Endodermal cell (in vitro differentiated cells): ENCODE results near the gene MFAP1. TPM values are rescaled to one million over a fixed set of nuclear protein-coding genes. Genes with fewer than 3 reads are reported as not detected.

Source experiments
- DNase-seq: peaks from one replicate; pipeline ENCODE4 v3.0.0-alpha.2; 2017
- H3K27ac ChIP-seq: 2 replicates; pipeline ENCODE4 v1.5.1; 2013; ENCODE audit warnings: mild to moderate bottlenecking, low read depth, low read length, moderate library complexity
- H3K27me3 ChIP-seq: 2 replicates; pipeline ENCODE4 v1.6.1; 2013; ENCODE audit warnings: mild to moderate bottlenecking, low read length, moderate library complexity; ENCODE audit not compliant: insufficient read depth, control insufficient read depth, poor library complexity, severe bottlenecking
- H3K36me3 ChIP-seq: 2 replicates; pipeline ENCODE4 v1.7.0; 2013; ENCODE audit warnings: mild to moderate bottlenecking, low read length, moderate library complexity; ENCODE audit not compliant: control insufficient read depth, insufficient read depth
- H3K4me1 ChIP-seq: one replicate; pipeline ENCODE4 v1.7.0; 2013; ENCODE audit warnings: low read length; ENCODE audit not compliant: control insufficient read depth, insufficient read depth
- H3K4me3 ChIP-seq: 2 replicates; pipeline ENCODE4 v1.5.1; 2013; ENCODE audit warnings: mild to moderate bottlenecking, low read length, moderate library complexity
- H3K9ac ChIP-seq: 2 replicates; pipeline ENCODE4 v1.6.1; 2013; ENCODE audit warnings: mild to moderate bottlenecking, low read length, moderate library complexity; ENCODE audit not compliant: poor library complexity, severe bottlenecking; ENCODE audit errors: extremely low read depth
- H3K9me3 ChIP-seq: 2 replicates; pipeline ENCODE4 v1.6.1; 2013; ENCODE audit warnings: mild to moderate bottlenecking, low read length, moderate library complexity; ENCODE audit not compliant: control insufficient read depth
- H3K27ac Mint-ChIP-seq: 2 replicates; pipeline ENCODE4 v1.8.0; 2020; ENCODE audit warnings: mixed read lengths
- H3K27me3 Mint-ChIP-seq: 2 replicates; pipeline ENCODE4 v1.8.0; 2021; ENCODE audit warnings: mild to moderate bottlenecking, mixed read lengths; ENCODE audit not compliant: insufficient read depth
- H3K36me3 Mint-ChIP-seq: 2 replicates; pipeline ENCODE4 v1.8.0; 2020; ENCODE audit warnings: low read depth, mixed read lengths
- H3K4me1 Mint-ChIP-seq: 2 replicates; pipeline ENCODE4 v1.8.0; 2020; ENCODE audit warnings: mixed read lengths
- H3K4me3 Mint-ChIP-seq: 2 replicates; pipeline ENCODE4 v1.8.0; 2020; ENCODE audit warnings: mild to moderate bottlenecking, moderate library complexity, mixed read lengths
- H3K9me3 Mint-ChIP-seq: 2 replicates; pipeline ENCODE4 v1.8.0; 2020; ENCODE audit warnings: mild to moderate bottlenecking, mixed read lengths
- CTCF ChIP-seq: fragments of 200-600 bp; sonication (generic); conservative IDR thresholded peaks from 2 replicates; pipeline ENCODE4 v1.5.0; 2021; ENCODE audit warnings: antibody characterized with exemption, mild to moderate bottlenecking
- WGBS, 2 experiments: methylation state at CpG; one replicate each; pipeline versions ENCODE4 v1.1.5 to v1.1.7; 2013; ENCODE audit warnings: missing lambda C conversion rate in 2 of 2, mixed read lengths in 1 of 2; ENCODE audit not compliant: insufficient coverage in 1 of 2, insufficient read length in 1 of 2; 5-methylcytosine and 5-hydroxymethylcytosine counted together
- total RNA-seq, 2 donors: library from RNA; stranded (reverse); fragmentation: NEBNext Ultra II Directional in 1 of 2; extraction: Animal tissue kit (Norgen Biotek cat#: 25700) in 1 of 2; gene quantifications; 2 replicates in 1 of 2; 3 replicates in 1 of 2; pipeline ENCODE4 v1.2.1, GENCODE V29; 2021

Gene MFAP1
- total RNA-seq, 2 donors from 2014 or later = 35.3 to 48.5 TPM

- Mint-ChIP-seq H3K4me3 (no peak overlapping the region), H3K9me3 (no peaks in the 10 kb centered on the region), H3K36me3 (peaks cover 23% of the 10 kb centered on the region), H3K4me1 (no peaks in the 10 kb centered on the region), H3K27ac (no peak overlapping the region), H3K27me3 (no peaks in the 10 kb centered on the region)
- Histone ChIP-seq H3K36me3 (peaks cover 30% of the 10 kb centered on the region), H3K4me3 (no peak overlapping the region), H3K9me3 (no peaks in the 10 kb centered on the region), H3K27ac (no peak overlapping the region), H3K9ac (no peak overlapping the region), H3K4me1 (no peaks in the 10 kb centered on the region), H3K27me3 (no peaks in the 10 kb centered on the region)
- no peak for DNase-seq
- no peak for TF ChIP-seq CTCF
- WGBS, 2 experiments = 97 to 100% methylated on average over 2 to 4 of the region's 4 CpGs
These were observed 35.1 kb upstream of the MFAP1 start for GRCh38 chr15:43859546-43859945.

GRCh38 chr15:43854801-43855200 is 30.3 kb upstream of the MFAP1 start:
- WGBS, 2 experiments = 87 to 96% methylated on average over 5 to 6 of the region's 6 CpGs
- Histone ChIP-seq H3K9ac (no peak overlapping the region), H3K4me1 (no peaks in the 10 kb centered on the region), H3K4me3 (no peak overlapping the region), H3K9me3 (no peaks in the 10 kb centered on the region), H3K27me3 (no peaks in the 10 kb centered on the region), H3K36me3 (peaks cover 32% of the 10 kb centered on the region), H3K27ac (no peak overlapping the region)
- no peaks in the 10 kb centered on the region for H3K4me1 Mint-ChIP-seq
- H3K9me3 Mint-ChIP-seq = no peaks in the 10 kb centered on the region
- no peaks in the 10 kb centered on the region for H3K27me3 Mint-ChIP-seq
- DNase-seq = no peak
- peaks cover 47% of the 10 kb centered on the region for H3K36me3 Mint-ChIP-seq
- no peak for TF ChIP-seq CTCF
- no peak overlapping the region for H3K27ac Mint-ChIP-seq
- no peak overlapping the region for H3K4me3 Mint-ChIP-seq

GRCh38 chr15:43852607-43853006 is 28.1 kb upstream of the MFAP1 start:
- 86 to 95% methylated on average over 1 to 4 of the region's 4 CpGs for WGBS, 2 experiments
- DNase-seq = no peak
- Mint-ChIP-seq H3K4me1 (no peaks in the 10 kb centered on the region), H3K27ac (no peak overlapping the region), H3K4me3 (no peak overlapping the region), H3K27me3 (no peaks in the 10 kb centered on the region), H3K36me3 (peaks cover 44% of the 10 kb centered on the region), H3K9me3 (no peaks in the 10 kb centered on the region)
- H3K27me3 ChIP-seq = no peaks in the 10 kb centered on the region
- H3K36me3 ChIP-seq = peaks cover 28% of the 10 kb centered on the region
- no peak overlapping the region for H3K27ac ChIP-seq
- no peak overlapping the region for H3K9ac ChIP-seq
- H3K9me3 ChIP-seq = no peaks in the 10 kb centered on the region
- no peak overlapping the region for H3K4me3 ChIP-seq
- H3K4me1 ChIP-seq = no peaks in the 10 kb centered on the region
- TF ChIP-seq CTCF = no peak
